Esophagus muscularis mucosa (tissue), 4 donors: Measurements from ENCODE around the gene ZNF638. TPM values are rescaled to one million over a fixed set of nuclear protein-coding genes. Genes with fewer than 3 reads are reported as not detected.

Experiments
- DNase-seq: peaks from one replicate; pipeline ENCODE4 v3.0.0-alpha.2; 2017; ENCODE audit errors: extremely low spot score
- H3K27ac ChIP-seq, 4 donors: fragments of 200-600 bp; sonication (generic); replicated peaks in 1 of 4; 1 replicate in 3 of 4; 2 replicates in 1 of 4; pipeline ENCODE4 v1.5.1; 2016 to 2019; ENCODE audit warnings: mild to moderate bottlenecking in 1 of 4
- H3K27me3 ChIP-seq, 4 donors: fragments of 200-600 bp; sonication (generic); one replicate each; pipeline versions ENCODE4 v1.5.1 to v1.6.0; 2016 to 2019
- H3K36me3 ChIP-seq, 4 donors: fragments of 200-600 bp; sonication (generic); one replicate each; pipeline ENCODE4 v1.5.1; 2016 to 2019
- H3K4me1 ChIP-seq, 4 donors: fragments of 200-600 bp; sonication (generic); one replicate each; pipeline ENCODE4 v1.5.1; 2016 to 2019
- H3K4me3 ChIP-seq, 4 donors: fragments of 200-600 bp; sonication (generic); 1 replicate in 2 of 4; 2 replicates in 2 of 4; pipeline ENCODE4 v1.5.1; 2016 to 2019; ENCODE audit warnings: mild to moderate bottlenecking in 4 of 4, moderate library complexity in 1 of 4
- H3K9me3 ChIP-seq, 4 donors: fragments of 200-600 bp; sonication (generic); 1 replicate in 3 of 4; 2 replicates in 1 of 4; pipeline ENCODE4 v1.5.1; 2016 to 2019
- EP300 ChIP-seq: sonication (generic); formaldehyde crosslinking; IDR thresholded peaks from one replicate; pipeline ENCODE4 v1.6.1; 2017; ENCODE audit warnings: antibody characterized with exemption
- POLR2A ChIP-seq: fragments of 450-650 bp; IDR thresholded peaks from one replicate; pipeline ENCODE4 v1.6.1; 2017; ENCODE audit warnings: antibody characterized with exemption, moderate library complexity, mild to moderate bottlenecking, low read depth
- POLR2AphosphoS5 ChIP-seq, 2 donors: sonication (generic); formaldehyde crosslinking; IDR thresholded peaks; one replicate each; pipeline ENCODE4 v1.6.1; 2017; ENCODE audit warnings: antibody characterized with exemption in 2 of 2
- WGBS: methylation state at CpG from one replicate; pipeline ENCODE4 v1.1.5; 2018; 5-methylcytosine and 5-hydroxymethylcytosine counted together
- intact Hi-C: fragments of 100-400 bp; cut with DNase I; formaldehyde crosslinking; loops from one replicate; pipeline ENCODE4 v1.15.1; 2023
- total RNA-seq, 4 donors: library from RNA; depleted of rRNA; stranded (reverse); fragments of >200 nt; gene quantifications; one replicate each; pipeline versions ENCODE4 v1.1.0 to v1.2.1, GENCODE V29; 2016
- TF ChIP-seq, protein P1 (sequence below), 3 experiments: fragments of 200-600 bp in 2 of 3; fragments of 450-650 bp in 1 of 3; sonication (generic) in 2 of 3; IDR thresholded peaks; one replicate each; pipeline ENCODE4 v1.5.1; 2017 to 2019; ENCODE audit warnings: antibody characterized with exemption in 3 of 3, mild to moderate bottlenecking in 2 of 3, moderate library complexity in 1 of 3

ZNF638 gene
- total RNA-seq, 4 donors from 2014 or later = 77.1 to 132 (median 86.4) TPM

GRCh38 chr2:71471276-71471675, 139.7 kb downstream of the ZNF638 start:
- H3K4me3 ChIP-seq = no peak overlapping the region
- intact Hi-C loops = no loop called here
- no peaks in the 10 kb centered on the region for H3K36me3 ChIP-seq
- H3K27me3 ChIP-seq = no peaks in the 10 kb centered on the region
- 91% methylated on average over 1 of the region's 1 CpG for WGBS
- peaks cover 33 to 39% (median 37%) of the 10 kb centered on the region in 4 donors for H3K4me1 ChIP-seq
- H3K27ac ChIP-seq = no peak overlapping the region
- H3K9me3 ChIP-seq = no peaks in the 10 kb centered on the region
- no peak for DNase-seq
- no peak for TF ChIP-seq POLR2AphosphoS5 (IDR thresholded peaks at IDR 0.05)
- TF ChIP-seq, protein P1, sequence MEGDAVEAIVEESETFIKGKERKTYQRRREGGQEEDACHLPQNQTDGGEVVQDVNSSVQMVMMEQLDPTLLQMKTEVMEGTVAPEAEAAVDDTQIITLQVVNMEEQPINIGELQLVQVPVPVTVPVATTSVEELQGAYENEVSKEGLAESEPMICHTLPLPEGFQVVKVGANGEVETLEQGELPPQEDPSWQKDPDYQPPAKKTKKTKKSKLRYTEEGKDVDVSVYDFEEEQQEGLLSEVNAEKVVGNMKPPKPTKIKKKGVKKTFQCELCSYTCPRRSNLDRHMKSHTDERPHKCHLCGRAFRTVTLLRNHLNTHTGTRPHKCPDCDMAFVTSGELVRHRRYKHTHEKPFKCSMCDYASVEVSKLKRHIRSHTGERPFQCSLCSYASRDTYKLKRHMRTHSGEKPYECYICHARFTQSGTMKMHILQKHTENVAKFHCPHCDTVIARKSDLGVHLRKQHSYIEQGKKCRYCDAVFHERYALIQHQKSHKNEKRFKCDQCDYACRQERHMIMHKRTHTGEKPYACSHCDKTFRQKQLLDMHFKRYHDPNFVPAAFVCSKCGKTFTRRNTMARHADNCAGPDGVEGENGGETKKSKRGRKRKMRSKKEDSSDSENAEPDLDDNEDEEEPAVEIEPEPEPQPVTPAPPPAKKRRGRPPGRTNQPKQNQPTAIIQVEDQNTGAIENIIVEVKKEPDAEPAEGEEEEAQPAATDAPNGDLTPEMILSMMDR (IDR thresholded peaks at IDR 0.05) = no peak
- TF ChIP-seq POLR2A = no peak
- TF ChIP-seq EP300 = no peak

DNA sequence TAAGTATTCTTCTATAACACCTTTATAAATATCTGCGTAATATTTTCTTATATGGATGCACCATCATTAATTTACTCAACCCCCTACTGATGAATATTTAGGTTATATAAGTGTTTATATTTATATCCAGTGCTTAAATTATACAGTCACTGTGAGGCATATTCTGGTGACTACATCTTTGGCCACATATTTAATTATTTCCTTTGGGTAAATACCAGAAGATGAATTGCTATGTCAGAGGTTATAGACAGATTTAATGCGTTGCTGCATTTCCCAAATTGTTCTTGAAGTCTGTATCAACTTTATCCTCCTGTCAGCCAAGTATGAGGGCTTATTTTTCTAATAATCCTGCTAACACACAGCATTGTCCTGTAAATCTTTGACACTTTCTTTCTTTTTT, 140.4 kb downstream of the ZNF638 start:
- no peak for DNase-seq
- Histone ChIP-seq H3K36me3 (no peaks in the 10 kb centered on the region), H3K27ac (no peak overlapping the region), H3K4me1 (peaks cover 30 to 39% (median 31%) of the 10 kb centered on the region in 4 donors), H3K4me3 (no peak overlapping the region), H3K27me3 (no peaks in the 10 kb centered on the region), H3K9me3 (no peaks in the 10 kb centered on the region)
- intact Hi-C loops = no loop called here
- WGBS = 64% methylated on average over 2 of the region's 2 CpGs
- TF ChIP-seq EP300 = no peak
- no peak for TF ChIP-seq POLR2AphosphoS5 (IDR thresholded peaks at IDR 0.05)
- TF ChIP-seq, protein P1 (IDR thresholded peaks at IDR 0.05) = no peak
- no peak for TF ChIP-seq POLR2A

- H3K4me1 ChIP-seq = peaks cover 17 to 35% (median 25%) of the 10 kb centered on the region in 4 donors
Observed at GRCh38 chr2:71473346-71474031, 141.9 kb downstream of the ZNF638 start.

GRCh38 chr2:71474116-71474743, 142.6 kb downstream of the ZNF638 start:
- H3K27me3 ChIP-seq = no peaks in the 10 kb centered on the region
- H3K9me3 ChIP-seq = no peaks in the 10 kb centered on the region
- peaks cover 10 to 27% (median 19%) of the 10 kb centered on the region in 4 donors for H3K4me1 ChIP-seq
- H3K4me3 ChIP-seq = no peak overlapping the region
- intact Hi-C loops = no loop called here
- TF ChIP-seq, protein P1 (IDR thresholded peaks at IDR 0.05) = no peak
- TF ChIP-seq POLR2A (no peak), POLR2AphosphoS5 (IDR thresholded peaks at IDR 0.05) (no peak), EP300 (no peak)
- no peaks in the 10 kb centered on the region for H3K36me3 ChIP-seq
- WGBS = 82% methylated on average over 5 of the region's 5 CpGs
- DNase-seq = no peak
- H3K27ac ChIP-seq = peak overlapping the region in 2 of 4 donors; percentile 7 to 28

More at GRCh38 chr2:71473346-71474031, 141.9 kb downstream of the ZNF638 start:
- Histone ChIP-seq H3K9me3 (no peaks in the 10 kb centered on the region), H3K36me3 (no peaks in the 10 kb centered on the region), H3K27me3 (no peaks in the 10 kb centered on the region), H3K4me3 (no peak overlapping the region), H3K27ac (no peak overlapping the region)
- TF ChIP-seq POLR2A (no peak), EP300 (no peak), POLR2AphosphoS5 (IDR thresholded peaks at IDR 0.05) (no peak)
- TF ChIP-seq, protein P1 (IDR thresholded peaks at IDR 0.05) = no peak
- intact Hi-C loops = no loop called here
- DNase-seq = no peak
- WGBS = 90% methylated on average over 9 of the region's 9 CpGs
